ENCODE measurements around the gene ADM2. TPM values are rescaled to one million over a fixed set of nuclear protein-coding genes. Genes with fewer than 3 reads are reported as not detected.
A peak's percentile ranks its signal among the peaks of the same experiment; 100 is the strongest.

Gene ADM2
- polyA plus RNA-seq, 1 of the 3 experiments (the other 2 are of a cell fraction) = 0.61 TPM

DNA sequence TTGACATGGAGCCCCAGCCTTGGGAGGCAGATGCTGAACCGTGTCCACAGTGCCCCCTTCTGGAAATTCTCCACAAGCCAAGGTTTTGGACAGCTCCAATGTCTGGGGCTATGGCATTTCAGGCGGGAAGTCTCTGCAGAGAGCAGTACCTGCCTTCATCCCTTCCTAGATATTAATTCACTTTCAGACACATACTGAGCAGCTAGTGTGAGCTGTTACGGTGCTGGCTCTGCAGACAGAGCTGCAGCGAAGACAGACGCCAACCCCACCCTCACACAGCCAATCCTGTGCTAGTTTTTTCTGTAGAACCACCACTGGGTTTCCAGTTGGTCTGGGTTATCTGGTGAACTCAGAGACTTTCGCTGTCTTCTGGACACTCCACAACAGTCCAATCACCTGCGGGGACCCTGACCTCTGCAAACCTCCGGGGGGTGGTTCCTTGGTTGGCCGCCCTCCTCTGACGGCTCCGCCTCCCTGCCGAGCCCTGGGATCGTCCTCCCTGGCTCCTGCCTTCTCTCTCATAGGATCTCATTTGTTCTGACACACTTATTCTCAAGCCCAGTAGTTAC lies 17.1 kb downstream of the ADM2 start:
- no peak overlapping the region; a peak in 1 of 4 replicates for H3K4me3 ChIP-seq (ENCODE audit: low read depth in 2 of 2, low read length in 1 of 2)
- H3K9me2 ChIP-seq = no peaks in the 10 kb centered on the region
- no peak overlapping the region for H3K9ac ChIP-seq
- no peak overlapping the region for H2AFZ ChIP-seq (ENCODE audit: low read depth)
- H3F3A ChIP-seq (replicated peaks; ENCODE audit: insufficient read depth) = peaks cover 8% of the 10 kb centered on the region
- H3K27me3 ChIP-seq (ENCODE audit: insufficient read depth) = no peaks in the 10 kb centered on the region
- TF ChIP-seq TCF12 (IDR thresholded peaks at IDR 0.05) (no peak), SMC3 (IDR thresholded peaks at IDR 0.05; ENCODE audit: low read depth, low read length) (peak; percentile 56), FOXJ3 (CRISPR knock-in tag; IDR thresholded peaks at IDR 0.05) (no peak), RAD21 (IDR thresholded peaks at IDR 0.05; ENCODE audit: low read length) (peak; percentile 77)
- TF ChIP-seq, protein P1, sequence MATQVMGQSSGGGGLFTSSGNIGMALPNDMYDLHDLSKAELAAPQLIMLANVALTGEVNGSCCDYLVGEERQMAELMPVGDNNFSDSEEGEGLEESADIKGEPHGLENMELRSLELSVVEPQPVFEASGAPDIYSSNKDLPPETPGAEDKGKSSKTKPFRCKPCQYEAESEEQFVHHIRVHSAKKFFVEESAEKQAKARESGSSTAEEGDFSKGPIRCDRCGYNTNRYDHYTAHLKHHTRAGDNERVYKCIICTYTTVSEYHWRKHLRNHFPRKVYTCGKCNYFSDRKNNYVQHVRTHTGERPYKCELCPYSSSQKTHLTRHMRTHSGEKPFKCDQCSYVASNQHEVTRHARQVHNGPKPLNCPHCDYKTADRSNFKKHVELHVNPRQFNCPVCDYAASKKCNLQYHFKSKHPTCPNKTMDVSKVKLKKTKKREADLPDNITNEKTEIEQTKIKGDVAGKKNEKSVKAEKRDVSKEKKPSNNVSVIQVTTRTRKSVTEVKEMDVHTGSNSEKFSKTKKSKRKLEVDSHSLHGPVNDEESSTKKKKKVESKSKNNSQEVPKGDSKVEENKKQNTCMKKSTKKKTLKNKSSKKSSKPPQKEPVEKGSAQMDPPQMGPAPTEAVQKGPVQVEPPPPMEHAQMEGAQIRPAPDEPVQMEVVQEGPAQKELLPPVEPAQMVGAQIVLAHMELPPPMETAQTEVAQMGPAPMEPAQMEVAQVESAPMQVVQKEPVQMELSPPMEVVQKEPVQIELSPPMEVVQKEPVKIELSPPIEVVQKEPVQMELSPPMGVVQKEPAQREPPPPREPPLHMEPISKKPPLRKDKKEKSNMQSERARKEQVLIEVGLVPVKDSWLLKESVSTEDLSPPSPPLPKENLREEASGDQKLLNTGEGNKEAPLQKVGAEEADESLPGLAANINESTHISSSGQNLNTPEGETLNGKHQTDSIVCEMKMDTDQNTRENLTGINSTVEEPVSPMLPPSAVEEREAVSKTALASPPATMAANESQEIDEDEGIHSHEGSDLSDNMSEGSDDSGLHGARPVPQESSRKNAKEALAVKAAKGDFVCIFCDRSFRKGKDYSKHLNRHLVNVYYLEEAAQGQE (IDR thresholded peaks at IDR 0.05; ENCODE audit: low read depth, low read length) = peak; percentile 89
- TF ChIP-seq, protein P2, sequence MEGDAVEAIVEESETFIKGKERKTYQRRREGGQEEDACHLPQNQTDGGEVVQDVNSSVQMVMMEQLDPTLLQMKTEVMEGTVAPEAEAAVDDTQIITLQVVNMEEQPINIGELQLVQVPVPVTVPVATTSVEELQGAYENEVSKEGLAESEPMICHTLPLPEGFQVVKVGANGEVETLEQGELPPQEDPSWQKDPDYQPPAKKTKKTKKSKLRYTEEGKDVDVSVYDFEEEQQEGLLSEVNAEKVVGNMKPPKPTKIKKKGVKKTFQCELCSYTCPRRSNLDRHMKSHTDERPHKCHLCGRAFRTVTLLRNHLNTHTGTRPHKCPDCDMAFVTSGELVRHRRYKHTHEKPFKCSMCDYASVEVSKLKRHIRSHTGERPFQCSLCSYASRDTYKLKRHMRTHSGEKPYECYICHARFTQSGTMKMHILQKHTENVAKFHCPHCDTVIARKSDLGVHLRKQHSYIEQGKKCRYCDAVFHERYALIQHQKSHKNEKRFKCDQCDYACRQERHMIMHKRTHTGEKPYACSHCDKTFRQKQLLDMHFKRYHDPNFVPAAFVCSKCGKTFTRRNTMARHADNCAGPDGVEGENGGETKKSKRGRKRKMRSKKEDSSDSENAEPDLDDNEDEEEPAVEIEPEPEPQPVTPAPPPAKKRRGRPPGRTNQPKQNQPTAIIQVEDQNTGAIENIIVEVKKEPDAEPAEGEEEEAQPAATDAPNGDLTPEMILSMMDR (IDR thresholded peaks at IDR 0.05) = peak; percentile 69
- 31% methylated on average over 13 of the region's 13 CpGs for WGBS (ENCODE audit: low lambda C conversion rate)
- no peaks in the 10 kb centered on the region; a peak in 1 of 4 replicates for H3K4me1 ChIP-seq (ENCODE audit: control insufficient read depth in 1 of 2, insufficient read depth in 2 of 2, low read depth in 1 of 2, low read length in 1 of 2)
- DNase-seq = peak; percentile 77
- H3K79me2 ChIP-seq (ENCODE audit: insufficient read depth) = no peaks in the 10 kb centered on the region
- H3K4me2 ChIP-seq = no peak overlapping the region
- CTCF ChIA-PET = interaction anchor here (0.7 to 3.1 kb wide), 26 partner anchors 8 to 271 kb away, joined by 3 to 24 read pairs (median 4); partner anchors contain the start of genes LMF2, MIOX, NCAPH2 and SBF1
- peaks cover 0 to 11% of the 10 kb centered on the region in 2 experiments for H3K36me3 ChIP-seq (replicated peaks in 1 of 2; ENCODE audit: control insufficient read depth in 1 of 2, insufficient read depth in 2 of 2, low read length in 1 of 2)
- no peaks in the 10 kb centered on the region for H3K9me3 ChIP-seq
- no peak overlapping the region for H3K27ac ChIP-seq (ENCODE audit: low read depth in 2 of 2, low read length in 1 of 2)
- no peaks in the 10 kb centered on the region for H4K20me1 ChIP-seq (ENCODE audit: insufficient read depth)
- POLR2A ChIA-PET = interaction anchor here (1.0 kb wide), 1 partner anchor 48 kb away, joined by 3 read pairs; no protein-coding TSS in a partner anchor

DNA sequence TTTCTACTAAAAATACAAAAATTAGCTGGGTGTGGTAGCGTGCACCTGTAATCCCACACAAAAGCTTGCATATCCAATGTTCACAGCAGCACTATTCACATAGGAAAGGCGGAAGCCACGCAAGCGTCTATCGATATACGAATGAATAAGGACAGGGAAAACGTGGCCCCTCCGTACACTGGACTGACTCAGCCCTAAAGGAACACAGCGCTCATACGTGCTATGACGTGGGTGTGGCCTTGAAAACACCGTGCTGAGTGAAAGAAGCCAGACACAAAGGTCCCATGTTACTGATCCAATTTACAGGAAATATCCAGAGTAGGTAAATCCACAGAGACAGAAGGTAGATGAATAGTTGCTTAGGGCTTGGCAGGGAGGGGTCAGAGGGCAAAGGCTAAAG lies 19.1 kb downstream of the ADM2 start:
- H3K4me3 ChIP-seq (ENCODE audit: low read depth in 2 of 2, low read length in 1 of 2) = no peak overlapping the region
- H3K27ac ChIP-seq (ENCODE audit: low read depth in 2 of 2, low read length in 1 of 2) = no peak overlapping the region
- no peak overlapping the region for H3K9ac ChIP-seq
- H3K4me1 ChIP-seq (ENCODE audit: control insufficient read depth in 1 of 2, insufficient read depth in 2 of 2, low read depth in 1 of 2, low read length in 1 of 2) = no peaks in the 10 kb centered on the region; a peak in 1 of 4 replicates
- H3K4me2 ChIP-seq = no peak overlapping the region
- no peak for DNase-seq
- 99% methylated on average over 12 of the region's 12 CpGs for WGBS (ENCODE audit: low lambda C conversion rate)
- H3K9me3 ChIP-seq = no peaks in the 10 kb centered on the region
- TF ChIP-seq GABPA (IDR thresholded peaks at IDR 0.05; ENCODE audit: low read depth) (no peak), ELF1 (IDR thresholded peaks at IDR 0.05) (no peak), CHD2 (IDR thresholded peaks at IDR 0.05; ENCODE audit: low read length, partially characterized antibody) (no peak), NRF1 (IDR thresholded peaks at IDR 0.05; ENCODE audit: low read depth, low read length) (no peak), SMC3 (IDR thresholded peaks at IDR 0.05; ENCODE audit: low read depth, low read length) (no peak)
- TF ChIP-seq, protein P3, sequence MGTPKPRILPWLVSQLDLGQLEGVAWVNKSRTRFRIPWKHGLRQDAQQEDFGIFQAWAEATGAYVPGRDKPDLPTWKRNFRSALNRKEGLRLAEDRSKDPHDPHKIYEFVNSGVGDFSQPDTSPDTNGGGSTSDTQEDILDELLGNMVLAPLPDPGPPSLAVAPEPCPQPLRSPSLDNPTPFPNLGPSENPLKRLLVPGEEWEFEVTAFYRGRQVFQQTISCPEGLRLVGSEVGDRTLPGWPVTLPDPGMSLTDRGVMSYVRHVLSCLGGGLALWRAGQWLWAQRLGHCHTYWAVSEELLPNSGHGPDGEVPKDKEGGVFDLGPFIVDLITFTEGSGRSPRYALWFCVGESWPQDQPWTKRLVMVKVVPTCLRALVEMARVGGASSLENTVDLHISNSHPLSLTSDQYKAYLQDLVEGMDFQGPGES (IDR thresholded peaks at IDR 0.05; ENCODE audit: low read depth, low read length) = no peak
- H3F3A ChIP-seq (replicated peaks; ENCODE audit: insufficient read depth) = peaks cover 8% of the 10 kb centered on the region
- ChIA-PET CTCF (no interaction called here), POLR2A (interaction anchor here (1.0 kb wide), 1 partner anchor 25 kb away, joined by 3 read pairs; the partner anchor contains the start of gene SCO2)
- peaks cover 5% of the 10 kb centered on the region for H3K79me2 ChIP-seq (ENCODE audit: insufficient read depth)
- no peak overlapping the region for H2AFZ ChIP-seq (ENCODE audit: low read depth)
- H3K27me3 ChIP-seq (ENCODE audit: insufficient read depth) = no peaks in the 10 kb centered on the region
- peaks cover 0 to 18% of the 10 kb centered on the region in 2 experiments for H3K36me3 ChIP-seq (replicated peaks in 1 of 2; ENCODE audit: control insufficient read depth in 1 of 2, insufficient read depth in 2 of 2, low read length in 1 of 2)
- H3K9me2 ChIP-seq = no peaks in the 10 kb centered on the region
- H4K20me1 ChIP-seq (ENCODE audit: insufficient read depth) = no peaks in the 10 kb centered on the region

Data from SK-N-SH (cell line).